ENCODE measurements around the gene TAF3.

The TAF3 gene

DNA sequence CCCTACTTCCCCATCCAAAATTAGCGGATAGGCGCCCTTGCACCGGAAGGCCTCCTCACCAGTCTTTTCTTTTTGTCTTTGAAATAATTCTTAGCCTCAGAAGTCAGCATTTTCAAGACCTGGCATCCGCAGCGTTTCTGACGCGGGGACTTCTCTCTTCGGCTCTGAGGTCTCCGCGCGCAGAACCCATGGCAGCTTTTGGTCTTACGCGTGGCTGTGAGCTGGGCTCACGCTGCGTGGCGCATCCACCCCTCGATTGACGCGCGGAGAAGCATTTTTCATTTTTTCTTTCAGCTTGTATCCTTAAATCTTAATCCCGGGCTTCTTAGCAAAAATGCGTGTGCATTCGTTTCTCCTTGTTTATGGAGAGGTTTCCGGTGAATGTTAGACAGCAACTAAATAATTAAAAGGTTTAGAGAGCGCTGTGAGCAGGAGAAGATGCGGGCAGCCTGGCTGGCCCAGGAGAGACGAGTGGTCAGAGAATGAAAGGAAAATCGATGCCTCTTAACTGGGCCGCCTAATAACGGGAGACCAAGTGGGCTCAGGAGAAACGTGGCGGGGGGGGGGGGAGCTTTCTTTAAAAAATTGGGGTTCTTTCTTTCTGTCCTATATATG, 234.1 kb downstream of the TAF3 start:
- no peak for DNase-seq (ENCODE audit: low read depth)
- H3K4me3 ChIP-seq (ENCODE audit: low read depth, low read length), result no peak overlapping the region

GRCh38 chr10:8052956-8053445, 234.7 kb downstream of the TAF3 start:
- no peak for DNase-seq (ENCODE audit: low read depth)
- H3K4me3 ChIP-seq (ENCODE audit: low read depth, low read length), result no peak overlapping the region

- H3K4me3 ChIP-seq (ENCODE audit: low read depth, low read length), result peak overlapping the region; percentile 44
- peak; percentile 7 for DNase-seq (ENCODE audit: low read depth)
These were observed 235.3 kb downstream of the TAF3 start for GRCh38 chr10:8053446-8054243.

DNA sequence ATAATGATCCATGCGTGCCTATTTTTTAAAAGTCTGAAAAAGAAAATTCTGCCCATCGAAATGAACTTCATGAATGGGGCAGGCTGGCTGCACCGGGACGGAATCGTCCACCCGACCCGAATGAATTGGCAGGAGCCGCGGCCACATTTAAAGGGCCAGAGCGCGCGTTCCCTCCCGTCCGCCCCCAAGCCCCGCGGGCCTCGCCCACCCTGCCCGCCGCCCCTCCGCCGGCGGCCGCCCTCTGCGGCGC, 235.9 kb downstream of the TAF3 start:
- H3K4me3 ChIP-seq (ENCODE audit: low read depth, low read length), result peak overlapping the region; percentile 44
- no peak for DNase-seq (ENCODE audit: low read depth)

DNA sequence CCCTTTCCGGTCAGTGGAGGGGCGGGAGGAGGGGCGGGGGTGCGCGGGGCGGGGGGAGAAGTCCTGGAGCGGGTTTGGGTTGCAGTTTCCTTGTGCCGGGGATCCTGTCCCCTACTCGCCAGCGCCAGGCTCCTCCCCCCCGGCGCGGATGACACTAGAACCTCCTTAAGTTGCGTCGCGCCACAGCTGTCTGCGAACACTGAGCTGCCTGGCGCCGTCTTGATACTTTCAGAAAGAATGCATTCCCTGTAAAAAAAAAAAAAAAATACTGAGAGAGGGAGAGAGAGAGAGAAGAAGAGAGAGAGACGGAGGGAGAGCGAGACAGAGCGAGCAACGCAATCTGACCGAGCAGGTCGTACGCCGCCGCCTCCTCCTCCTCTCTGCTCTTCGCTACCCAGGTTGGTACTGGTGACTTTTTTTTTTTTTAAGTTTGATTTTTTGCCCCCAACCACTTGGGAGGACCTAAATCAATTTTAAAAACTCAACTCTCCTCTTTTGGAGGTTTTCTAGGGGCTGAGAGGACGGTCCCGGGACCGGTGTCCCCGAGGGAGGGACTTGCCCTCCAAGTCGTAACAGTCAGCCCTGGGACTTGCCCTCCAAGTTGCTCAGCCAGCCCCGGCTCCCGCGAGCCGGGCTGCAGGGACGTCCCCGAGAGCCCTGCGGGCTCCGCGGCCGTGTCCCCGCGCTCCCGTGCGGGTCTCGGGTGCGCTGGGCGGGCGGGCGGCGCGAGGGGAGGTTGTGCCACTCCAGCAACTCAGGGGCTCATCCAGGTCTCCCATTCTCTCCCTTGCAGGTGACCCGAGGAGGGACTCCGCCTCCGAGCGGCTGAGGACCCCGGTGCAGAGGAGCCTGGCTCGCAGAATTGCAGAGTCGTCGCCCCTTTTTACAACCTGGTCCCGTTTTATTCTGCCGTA, 236.4 kb downstream of the TAF3 start, which contains the start of gene GATA3:
Gene GATA3, plus strand, starts transcription at position 195 of the 914 bp plus-strand sequence. CDS start 968 bp downstream, outside the sequence.
- no peak for DNase-seq (ENCODE audit: low read depth)
- peak within 1 kb of the TSS; percentile 44 for H3K4me3 ChIP-seq (ENCODE audit: low read depth, low read length)

GRCh38 chr10:8055420-8056349, 237.4 kb downstream of the TAF3 start:
- DNase-seq (ENCODE audit: low read depth), result no peak
- no peak overlapping the region for H3K4me3 ChIP-seq (ENCODE audit: low read depth, low read length)

DNA sequence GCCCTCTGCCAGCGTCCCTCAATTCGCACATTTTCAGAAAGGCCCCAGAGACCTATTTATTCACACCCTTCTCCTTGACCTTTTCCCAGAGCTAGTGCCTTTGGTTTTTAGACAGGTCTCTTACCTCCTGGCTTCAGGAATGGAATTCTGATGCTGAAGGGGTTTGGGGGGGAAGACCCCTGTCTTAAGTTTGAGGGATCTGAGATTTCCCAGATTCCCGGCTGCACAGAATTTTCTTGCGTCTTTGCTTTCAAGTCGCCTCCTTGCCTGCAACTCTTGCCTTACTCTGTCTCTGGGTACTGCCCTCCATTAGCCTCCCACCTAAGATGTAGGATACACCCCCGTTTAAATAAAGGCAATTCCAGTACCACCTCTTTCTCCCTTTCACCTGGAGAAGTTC, 238.1 kb downstream of the TAF3 start:
- no peak for DNase-seq (ENCODE audit: low read depth)
- no peak overlapping the region for H3K4me3 ChIP-seq (ENCODE audit: low read depth, low read length)

GRCh38 chr10:8056871-8057331, 238.6 kb downstream of the TAF3 start:
- H3K4me3 ChIP-seq (ENCODE audit: low read depth, low read length), result no peak overlapping the region
- DNase-seq (ENCODE audit: low read depth), result no peak

DNA sequence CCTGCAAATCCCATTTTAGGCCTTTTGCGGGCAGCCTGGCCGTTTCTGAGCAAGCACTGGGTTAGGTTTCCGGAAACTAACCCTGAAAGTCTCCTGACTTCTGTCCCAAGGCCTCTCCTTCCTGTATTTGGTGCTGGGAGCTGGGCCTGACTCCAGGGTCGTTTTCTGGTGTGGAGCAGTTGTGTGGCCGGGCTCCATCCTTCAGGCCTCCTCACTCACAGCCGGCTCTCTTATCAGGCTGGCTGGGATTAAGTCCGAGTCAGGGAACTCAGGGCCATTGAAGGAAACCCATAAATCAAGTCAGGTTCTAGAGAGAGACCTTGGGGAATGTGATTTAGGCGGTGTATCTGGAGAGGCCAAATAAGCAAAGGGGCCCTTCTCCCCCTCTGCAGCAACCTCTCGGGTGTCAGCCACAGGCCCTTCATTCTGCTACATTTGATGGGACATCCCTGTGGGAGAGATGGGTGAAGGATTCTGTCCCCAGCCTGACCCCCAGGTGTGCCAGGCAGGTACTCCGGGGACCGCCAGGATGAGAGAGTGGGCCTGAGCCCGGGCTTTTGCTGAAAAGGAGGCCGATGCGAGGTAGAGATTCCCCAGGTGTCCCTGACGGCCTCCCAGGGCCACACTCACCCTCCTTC, 239.4 kb downstream of the TAF3 start:
- no peak for DNase-seq (ENCODE audit: low read depth)
- H3K4me3 ChIP-seq (ENCODE audit: low read depth, low read length), result no peak overlapping the region

- DNase-seq (ENCODE audit: low read depth), result no peak
- no peak overlapping the region for H3K4me3 ChIP-seq (ENCODE audit: low read depth, low read length)
These were observed 240.2 kb downstream of the TAF3 start for GRCh38 chr10:8058274-8059111.

GRCh38 chr10:8059191-8059936, 241.1 kb downstream of the TAF3 start:
- no peak for DNase-seq (ENCODE audit: low read depth)
- no peak overlapping the region for H3K4me3 ChIP-seq (ENCODE audit: low read depth, low read length)

DNA sequence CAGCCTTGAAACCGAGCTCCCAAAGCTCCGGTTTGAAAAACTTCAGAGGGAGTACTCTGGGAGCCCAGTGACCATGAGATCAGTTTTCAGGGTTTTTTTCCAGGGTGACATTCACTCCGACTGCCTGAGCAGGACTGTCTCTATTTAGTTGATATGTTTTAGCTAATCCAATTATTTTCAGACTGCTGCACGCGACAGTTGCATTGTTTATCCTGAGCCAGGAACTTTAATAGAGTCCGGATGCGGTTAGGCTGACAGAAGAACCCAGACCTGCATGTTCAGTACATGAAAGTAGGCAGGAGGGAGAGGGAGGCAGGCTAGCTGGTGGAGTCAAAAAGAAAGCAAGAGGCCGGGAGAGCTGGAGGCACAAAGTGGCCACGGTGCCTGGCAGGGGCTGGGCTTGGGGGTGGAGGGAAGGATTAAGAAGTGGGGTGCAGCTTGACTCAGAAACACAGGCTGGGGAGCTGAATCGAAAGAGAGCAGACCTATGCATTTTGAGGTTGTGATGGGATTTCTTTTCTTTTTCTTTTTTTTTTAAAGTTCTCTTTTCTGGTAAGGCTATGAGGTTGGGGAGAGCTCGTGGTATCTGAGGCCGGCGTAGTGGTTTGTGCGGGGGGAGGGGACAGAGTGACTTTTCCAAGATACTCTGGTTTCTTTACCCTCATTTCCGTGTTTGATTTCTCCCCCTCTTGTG, 241.9 kb downstream of the TAF3 start:
- no peak for DNase-seq (ENCODE audit: low read depth)
- no peak overlapping the region for H3K4me3 ChIP-seq (ENCODE audit: low read depth, low read length)

- no peak overlapping the region for H3K4me3 ChIP-seq (ENCODE audit: low read depth, low read length)
- no peak for DNase-seq (ENCODE audit: low read depth)
These were observed 242.4 kb downstream of the TAF3 start for GRCh38 chr10:8060704-8061121.

- H3K4me3 ChIP-seq (ENCODE audit: low read depth, low read length), result no peak overlapping the region
- no peak for DNase-seq (ENCODE audit: low read depth)
These were observed 243.2 kb downstream of the TAF3 start for GRCh38 chr10:8061274-8062211.

DNA sequence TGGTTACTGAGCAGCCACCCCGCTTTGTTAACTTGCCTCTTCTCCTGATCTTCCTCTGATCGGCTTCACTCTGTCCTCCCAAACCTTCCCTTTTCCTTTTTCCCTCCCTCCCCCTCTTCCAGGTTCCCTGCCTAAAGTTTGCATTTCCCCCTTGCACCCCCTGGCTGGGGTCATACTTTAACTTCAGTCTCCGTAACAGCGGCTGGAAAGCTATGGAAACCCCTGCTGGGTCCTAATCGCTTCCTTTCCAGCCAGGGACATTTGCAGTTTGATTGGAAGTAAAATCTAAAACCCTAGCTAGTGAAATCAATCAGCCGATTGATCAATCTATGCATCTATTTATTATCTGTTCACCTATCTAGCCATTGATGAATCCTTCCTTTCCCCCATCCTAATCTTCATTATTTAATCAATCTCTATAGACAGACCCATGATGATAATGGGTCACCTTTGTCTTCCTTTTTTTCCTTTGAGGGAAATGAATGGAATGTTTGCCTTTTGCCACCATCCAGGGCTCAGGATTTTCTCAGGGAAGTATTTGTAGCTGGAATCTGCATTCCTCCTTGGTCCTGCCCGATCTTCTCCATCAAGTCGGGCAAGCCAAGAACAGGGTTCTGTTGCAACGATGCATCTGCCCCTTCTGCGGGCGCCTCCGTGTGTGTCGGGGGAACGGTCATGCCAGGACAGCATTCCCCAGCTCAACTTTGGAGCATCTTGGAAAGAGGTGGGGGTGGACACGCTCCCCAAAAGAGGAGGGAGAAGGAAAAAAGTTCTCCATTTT, 245.0 kb downstream of the TAF3 start:
- DNase-seq (ENCODE audit: low read depth), result no peak
- no peak overlapping the region for H3K4me3 ChIP-seq (ENCODE audit: low read depth, low read length)

All from skeletal muscle cell (primary cell).